ENCODE measurements around the gene FBXO38. TPM values are rescaled to one million over a fixed set of nuclear protein-coding genes. Genes with fewer than 3 reads are reported as not detected.
A peak's percentile ranks its signal among the peaks of the same experiment; 100 is the strongest.

FBXO38 gene
- total RNA-seq, 4 donors from 2014 or later, result 29.5 to 46.5 (median 34.0) TPM

- intact Hi-C loops (cut with DNase I), result no loop called here
- Histone ChIP-seq H3K4me1 (peaks cover 5 to 13% (median 11%) of the 10 kb centered on the region in 4 donors), H3K27me3 (no peaks in the 10 kb centered on the region), H3K27ac (replicated peaks in 1 of 4) (no peak overlapping the region), H3K36me3 (no peaks in the 10 kb centered on the region), H3K9me3 (no peaks in the 10 kb centered on the region), H3K4me3 (no peak overlapping the region)
- TF ChIP-seq CTCF (IDR thresholded peaks at IDR 0.05) (no peak), POLR2A (IDR thresholded peaks at IDR 0.05; ENCODE audit: low read depth) (no peak), POLR2AphosphoS5 (IDR thresholded peaks at IDR 0.05) (no peak), EP300 (IDR thresholded peaks at IDR 0.05) (no peak)
- no peak for DNase-seq (ENCODE audit: extremely low spot score)
- WGBS, result 80% methylated on average over 8 of the region's 8 CpGs
Measured at GRCh38 chr5:148474025-148474511, 90.3 kb downstream of the FBXO38 start.

- intact Hi-C loops (cut with DNase I), result no loop called here
- TF ChIP-seq POLR2AphosphoS5 (IDR thresholded peaks at IDR 0.05), result no peak
- DNase-seq (ENCODE audit: extremely low spot score), result no peak
- Histone ChIP-seq H3K4me1 (no peaks in the 10 kb centered on the region), H3K36me3 (no peaks in the 10 kb centered on the region), H3K9me3 (no peaks in the 10 kb centered on the region), H3K27ac (replicated peaks in 1 of 4) (no peak overlapping the region), H3K4me3 (no peak overlapping the region), H3K27me3 (no peaks in the 10 kb centered on the region)
- WGBS, result 70% methylated on average over 3 of the region's 3 CpGs
Measured at GRCh38 chr5:148476302-148476701, 92.5 kb downstream of the FBXO38 start.

- no peaks in the 10 kb centered on the region for H3K36me3 ChIP-seq
- no peaks in the 10 kb centered on the region for H3K9me3 ChIP-seq
- H3K27me3 ChIP-seq, result peaks cover 0 to 7% (median 0%) of the 10 kb centered on the region in 4 donors
- peaks cover 0 to 4% (median under 1%) of the 10 kb centered on the region in 4 donors for H3K4me1 ChIP-seq
- intact Hi-C loops (cut with DNase I), result no loop called here
- no peak overlapping the region for H3K27ac ChIP-seq (replicated peaks in 1 of 4)
- TF ChIP-seq POLR2A (IDR thresholded peaks at IDR 0.05; ENCODE audit: low read depth) (no peak), CTCF (IDR thresholded peaks at IDR 0.05) (no peak), EP300 (IDR thresholded peaks at IDR 0.05) (no peak), POLR2AphosphoS5 (IDR thresholded peaks at IDR 0.05) (no peak)
- 84% methylated on average over 3 of the region's 3 CpGs for WGBS
- no peak overlapping the region for H3K4me3 ChIP-seq
- DNase-seq (ENCODE audit: extremely low spot score), result no peak
Measured at GRCh38 chr5:148477429-148477828, 93.7 kb downstream of the FBXO38 start.

GRCh38 chr5:148482196-148482595, 98.4 kb downstream of the FBXO38 start:
- Histone ChIP-seq H3K27ac (replicated peaks in 1 of 4) (no peak overlapping the region), H3K9me3 (no peaks in the 10 kb centered on the region), H3K27me3 (peaks cover 0 to 13% (median 2%) of the 10 kb centered on the region in 4 donors), H3K4me1 (peaks cover 0 to 11% (median 7%) of the 10 kb centered on the region in 4 donors), H3K4me3 (no peak overlapping the region), H3K36me3 (no peaks in the 10 kb centered on the region)
- 37% methylated on average over 5 of the region's 7 CpGs for WGBS
- TF ChIP-seq CTCF (IDR thresholded peaks at IDR 0.05) (no peak), POLR2A (IDR thresholded peaks at IDR 0.05; ENCODE audit: low read depth) (no peak), EP300 (IDR thresholded peaks at IDR 0.05) (no peak), POLR2AphosphoS5 (IDR thresholded peaks at IDR 0.05) (no peak)
- no peak for DNase-seq (ENCODE audit: extremely low spot score)
- intact Hi-C loops (cut with DNase I), result loop anchor here (5.0 kb wide), 1 partner anchor 40 kb away; no protein-coding TSS in a partner anchor

- Histone ChIP-seq H3K27ac (replicated peaks in 1 of 4) (no peak overlapping the region), H3K36me3 (no peaks in the 10 kb centered on the region), H3K9me3 (no peaks in the 10 kb centered on the region), H3K27me3 (peaks cover 0 to 13% (median 2%) of the 10 kb centered on the region in 4 donors), H3K4me3 (no peak overlapping the region), H3K4me1 (peaks cover 0 to 11% (median 7%) of the 10 kb centered on the region in 4 donors)
- no peak for DNase-seq (ENCODE audit: extremely low spot score)
- intact Hi-C loops (cut with DNase I), result loop anchor here (5.0 kb wide), 1 partner anchor 41 kb away; no protein-coding TSS in a partner anchor
- 44% methylated on average over 17 of the region's 22 CpGs for WGBS
- TF ChIP-seq EP300 (IDR thresholded peaks at IDR 0.05), result no peak
- TF ChIP-seq POLR2A (IDR thresholded peaks at IDR 0.05; ENCODE audit: low read depth), result no peak
- TF ChIP-seq CTCF (IDR thresholded peaks at IDR 0.05), result peak; percentile 50 to 75 (median 70)
Measured at GRCh38 chr5:148482697-148483462, 99.1 kb downstream of the FBXO38 start.

All from esophagus muscularis mucosa (tissue), 4 donors.